Heart left ventricle (tissue), 16 donors: ENCODE results near the gene MAPK12. TPM values are rescaled to one million over a fixed set of nuclear protein-coding genes. Genes with fewer than 3 reads are reported as not detected.

Source experiments
- ATAC-seq, 4 donors: fragments of 200-7000 bp; cut with Tn5 transposase; one replicate each; pipeline ENCODE4 v1.9.1; 2020 to 2022; ENCODE audit warnings: moderate library complexity in 4 of 4, mild to moderate bottlenecking in 3 of 4, moderate number of reproducible peaks in 1 of 4
- DNase-seq, 5 donors: peaks; one replicate each; pipeline ENCODE4 v3.0.0-alpha.2; 2020
- H3K27ac ChIP-seq, 12 donors: fragments of 200-600 bp; sonication (generic) in 4 of 12; one replicate each; pipeline versions ENCODE4 v1.5.0 to v1.8.0; 2016 to 2022; ENCODE audit warnings: mild to moderate bottlenecking in 2 of 12
- H3K27me3 ChIP-seq, 9 donors: fragments of 200-600 bp; sonication (generic) in 2 of 9; one replicate each; pipeline versions ENCODE4 v1.5.1 to v1.8.0; 2016 to 2022; ENCODE audit warnings: mild to moderate bottlenecking in 3 of 9
- H3K36me3 ChIP-seq, 9 donors: fragments of 200-600 bp; sonication (generic) in 2 of 9; one replicate each; pipeline versions ENCODE4 v1.5.0 to v1.8.0; 2018 to 2022; ENCODE audit warnings: mild to moderate bottlenecking in 2 of 9
- H3K4me1 ChIP-seq, 12 donors: fragments of 200-600 bp; sonication (generic) in 4 of 12; one replicate each; pipeline versions ENCODE4 v1.5.0 to v1.8.0; 2016 to 2022; ENCODE audit warnings: mild to moderate bottlenecking in 3 of 12
- H3K4me3 ChIP-seq, 12 donors: fragments of 200-600 bp; sonication (generic) in 4 of 12; one replicate each; pipeline versions ENCODE4 v1.5.0 to v1.8.0; 2017 to 2022; ENCODE audit warnings: mild to moderate bottlenecking in 9 of 12, moderate library complexity in 4 of 12
- H3K9me3 ChIP-seq, 12 donors: fragments of 200-600 bp; sonication (generic) in 4 of 12; one replicate each; pipeline versions ENCODE4 v1.5.0 to v1.8.0; 2016 to 2022; ENCODE audit warnings: mild to moderate bottlenecking in 1 of 12
- POLR2A ChIP-seq, 2 donors: fragments of 450-650 bp; IDR thresholded peaks; one replicate each; pipeline ENCODE4 v1.6.1; 2017; ENCODE audit warnings: antibody characterized with exemption in 2 of 2, mild to moderate bottlenecking in 2 of 2, moderate library complexity in 2 of 2
- WGBS, 4 donors: extraction: QIAGEN DNeasy Blood & Tissue Kit in 2 of 4; methylation state at CpG; one replicate each; pipeline versions ENCODE4 v1.1.5 to v1.1.7; 2013 to 2018; 5-methylcytosine and 5-hydroxymethylcytosine counted together
- intact Hi-C, 10 donors: fragments of 100-400 bp; cut with DNase I; formaldehyde crosslinking; loops; one replicate each; pipeline versions ENCODE4 v1.11.1 to v1.14.2; 2022
- polyA plus RNA-seq, 2 donors: library from polyadenylated mRNA; stranded (reverse); fragments of 200-250 nt; gene quantifications; one replicate each; pipeline ENCODE4 v1.2.3, GENCODE V29; 2013
- total RNA-seq, 9 donors: library from RNA; depleted of rRNA in 2 of 9; stranded (reverse); fragments of >200 nt in 2 of 9; fragmentation: NEBNext Ultra II Directional in 3 of 9; extraction: Animal tissue kit (Norgen Biotek cat#: 25700) in 3 of 9; gene quantifications; one replicate each; pipeline versions ENCODE4 v1.1.0 to v1.2.4, GENCODE V29; 2016 to 2023
- TF ChIP-seq, protein P1 (sequence below), 12 donors: fragments of 200-600 bp; sonication (generic) in 4 of 12; IDR thresholded peaks; one replicate each; pipeline versions ENCODE4 v1.5.0 to v1.8.0; 2018 to 2022; ENCODE audit warnings: antibody characterized with exemption in 12 of 12, mild to moderate bottlenecking in 5 of 12
- donor health status: ischemic (EF 13 %, LVEDD 7.1; RV severe dilation, severe dysfunction).
- donor health status: healthy with polysubstance abuse.
- donor health status: DM: no; HTN: yes; CAD: no.
- donor health status: DM: no; HTN: no; CAD: no.
- donor health status: ischemic (EF 25% LVEDD 6.9; RV normal size, moderate dysfunction).
- donor health status: ischemic (EF 25% LVEDD 5.7; RV mildly dilated, moderate dysfunction).
- donor health status: healthy.
- donor health status: DM: yes; HTN: yes; CAD: no.
- donor health status: ischemic (EF 35%, LVEDD 5.7; RV mildly dilated, moderate dysfunction).
- donor health status: nonischemic (EF 11% LVEDD 7.7; RV severe dilation, severe dysfunction).
- donor health status: DM: yes; HTN: yes; CAD: no.
- donor health status: PGD.
- donor health status: ischemic (EF 29% LVEDD 5.4; RV normal size, mild dysfunction).
- donor health status: nonischemic (EF 23%, LVEDD 6.1; RV moderate dilation, normal function).

Gene MAPK12
- total and polyA plus RNA-seq, 11 donors: 11.6 to 18.0 (median 15.5) TPM

DNA sequence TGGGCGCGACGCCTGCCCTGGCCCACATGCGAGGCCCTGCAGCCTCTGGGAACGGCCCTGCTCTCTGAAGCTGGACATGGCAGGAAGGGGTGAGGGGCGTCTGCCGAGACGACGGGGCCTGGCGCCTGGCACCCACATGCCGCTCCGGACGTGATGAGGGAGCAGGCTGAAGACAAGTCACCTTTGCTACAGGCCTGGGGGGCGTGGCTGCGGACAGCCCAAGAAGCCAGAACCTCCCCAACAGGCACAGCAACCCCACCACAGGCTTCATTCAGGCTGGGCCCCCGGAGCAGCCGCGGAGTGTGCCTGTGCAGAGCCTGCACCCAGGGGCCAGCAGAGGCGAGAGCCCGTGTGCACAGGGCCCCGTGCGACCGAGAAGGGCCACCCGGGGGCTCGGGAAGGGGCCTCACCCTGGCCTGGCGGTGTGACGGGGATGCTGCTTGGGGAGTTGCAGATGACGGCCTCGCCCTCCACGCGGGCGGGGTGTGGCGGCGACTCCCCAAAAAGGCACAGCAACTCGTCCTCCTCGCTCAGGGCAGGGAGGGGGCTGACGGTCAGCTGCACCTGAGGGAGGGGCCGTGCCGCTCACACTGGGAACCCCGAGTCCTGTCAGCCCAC, 25.3 kb upstream of the MAPK12 start:
- Histone ChIP-seq H3K36me3 (peaks cover 0 to 89% (median 78%) of the 10 kb centered on the region in 9 donors), H3K4me1 (peaks cover 0 to 13% (median 1%) of the 10 kb centered on the region in 12 donors), H3K9me3 (no peaks in the 10 kb centered on the region), H3K27me3 (no peaks in the 10 kb centered on the region), H3K27ac (no peak overlapping the region), H3K4me3 (no peak overlapping the region)
- TF ChIP-seq, protein P1, sequence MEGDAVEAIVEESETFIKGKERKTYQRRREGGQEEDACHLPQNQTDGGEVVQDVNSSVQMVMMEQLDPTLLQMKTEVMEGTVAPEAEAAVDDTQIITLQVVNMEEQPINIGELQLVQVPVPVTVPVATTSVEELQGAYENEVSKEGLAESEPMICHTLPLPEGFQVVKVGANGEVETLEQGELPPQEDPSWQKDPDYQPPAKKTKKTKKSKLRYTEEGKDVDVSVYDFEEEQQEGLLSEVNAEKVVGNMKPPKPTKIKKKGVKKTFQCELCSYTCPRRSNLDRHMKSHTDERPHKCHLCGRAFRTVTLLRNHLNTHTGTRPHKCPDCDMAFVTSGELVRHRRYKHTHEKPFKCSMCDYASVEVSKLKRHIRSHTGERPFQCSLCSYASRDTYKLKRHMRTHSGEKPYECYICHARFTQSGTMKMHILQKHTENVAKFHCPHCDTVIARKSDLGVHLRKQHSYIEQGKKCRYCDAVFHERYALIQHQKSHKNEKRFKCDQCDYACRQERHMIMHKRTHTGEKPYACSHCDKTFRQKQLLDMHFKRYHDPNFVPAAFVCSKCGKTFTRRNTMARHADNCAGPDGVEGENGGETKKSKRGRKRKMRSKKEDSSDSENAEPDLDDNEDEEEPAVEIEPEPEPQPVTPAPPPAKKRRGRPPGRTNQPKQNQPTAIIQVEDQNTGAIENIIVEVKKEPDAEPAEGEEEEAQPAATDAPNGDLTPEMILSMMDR (IDR thresholded peaks at IDR 0.05): no peak
- TF ChIP-seq POLR2A (IDR thresholded peaks at IDR 0.05): no peak
- DNase-seq (no peak), ATAC-seq (no peak)
- WGBS, 4 donors: 86 to 93% (median 91%) methylated on average over 20 to 40 of the region's 40 CpGs
- intact Hi-C loops: no loop called here

DNA sequence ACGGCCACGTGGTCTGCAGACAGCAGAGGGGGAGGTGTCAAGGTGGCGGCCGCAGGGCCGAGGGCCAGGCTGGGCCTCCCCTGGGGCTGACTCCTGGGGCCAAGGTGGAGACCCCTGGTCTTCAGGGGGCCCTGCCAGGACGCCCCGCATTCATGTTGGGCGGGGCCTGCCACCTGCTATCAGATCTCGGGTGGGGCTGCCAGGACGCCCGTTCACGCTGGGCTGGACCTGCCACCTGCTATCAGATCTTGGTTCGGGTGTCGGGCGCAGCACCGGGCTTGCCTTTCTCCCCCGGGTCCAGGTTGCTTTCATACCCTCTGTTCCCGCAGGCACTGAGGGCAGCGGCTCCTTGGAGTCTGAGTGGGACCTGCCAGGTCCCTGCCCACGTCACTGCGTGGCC, 24.8 kb upstream of the MAPK12 start:
- peaks cover 0 to 15% (median 1%) of the 10 kb centered on the region in 12 donors for H3K4me1 ChIP-seq
- H3K9me3 ChIP-seq: no peaks in the 10 kb centered on the region
- ATAC-seq (no peak), DNase-seq (no peak)
- TF ChIP-seq, protein P1 (IDR thresholded peaks at IDR 0.05): no peak
- TF ChIP-seq POLR2A (IDR thresholded peaks at IDR 0.05): no peak
- no peak overlapping the region for H3K4me3 ChIP-seq
- intact Hi-C loops: no loop called here
- H3K36me3 ChIP-seq: peaks cover 0 to 93% (median 83%) of the 10 kb centered on the region in 9 donors
- no peak overlapping the region for H3K27ac ChIP-seq
- 86 to 92% (median 90%) methylated on average over 21 of the region's 21 CpGs for WGBS, 4 donors
- no peaks in the 10 kb centered on the region for H3K27me3 ChIP-seq

DNA sequence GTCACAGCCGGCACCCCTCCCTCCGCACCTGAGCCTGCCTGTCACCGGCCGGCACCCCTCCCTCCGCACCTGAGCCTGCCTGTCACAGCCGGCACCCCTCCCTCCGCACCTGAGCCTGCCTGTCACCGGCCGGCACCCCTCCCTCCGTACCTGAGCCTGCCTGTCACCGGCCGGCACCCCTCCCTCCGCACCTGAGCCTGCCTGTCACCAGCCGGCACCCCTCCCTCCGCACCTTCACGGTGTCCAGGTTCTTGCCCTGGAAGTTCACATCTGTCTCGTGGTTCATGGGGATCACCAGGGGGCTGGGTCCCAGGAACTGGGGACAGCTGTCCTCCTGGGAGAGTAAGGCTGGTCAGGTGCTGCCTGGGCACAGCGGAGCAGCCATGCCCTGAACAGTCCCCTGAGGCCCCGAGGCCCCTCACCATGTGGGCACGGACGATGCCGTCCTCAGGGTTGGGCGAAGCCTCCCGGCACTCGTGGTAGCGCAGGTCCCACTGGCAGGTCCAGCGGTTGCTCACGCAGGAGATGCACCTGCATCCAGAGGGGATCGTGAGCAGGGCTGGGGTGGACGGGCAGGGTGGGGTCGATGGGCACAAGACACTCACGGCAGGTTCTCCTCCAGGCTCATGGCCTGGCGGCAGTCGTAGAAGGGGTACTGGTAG, 24.2 kb upstream of the MAPK12 start:
- DNase-seq (no peak), ATAC-seq (no peak)
- Histone ChIP-seq H3K27me3 (no peaks in the 10 kb centered on the region), H3K27ac (no peak overlapping the region), H3K9me3 (no peaks in the 10 kb centered on the region), H3K36me3 (peaks cover 0 to 93% (median 89%) of the 10 kb centered on the region in 9 donors), H3K4me1 (peaks cover 0 to 15% (median 1%) of the 10 kb centered on the region in 12 donors), H3K4me3 (no peak overlapping the region)
- intact Hi-C loops: no loop called here
- TF ChIP-seq, protein P1 (IDR thresholded peaks at IDR 0.05): no peak
- no peak for TF ChIP-seq POLR2A (IDR thresholded peaks at IDR 0.05)
- WGBS, 4 donors: 94 to 96% (median 95%) methylated on average over 15 to 31 of the region's 34 CpGs

DNA sequence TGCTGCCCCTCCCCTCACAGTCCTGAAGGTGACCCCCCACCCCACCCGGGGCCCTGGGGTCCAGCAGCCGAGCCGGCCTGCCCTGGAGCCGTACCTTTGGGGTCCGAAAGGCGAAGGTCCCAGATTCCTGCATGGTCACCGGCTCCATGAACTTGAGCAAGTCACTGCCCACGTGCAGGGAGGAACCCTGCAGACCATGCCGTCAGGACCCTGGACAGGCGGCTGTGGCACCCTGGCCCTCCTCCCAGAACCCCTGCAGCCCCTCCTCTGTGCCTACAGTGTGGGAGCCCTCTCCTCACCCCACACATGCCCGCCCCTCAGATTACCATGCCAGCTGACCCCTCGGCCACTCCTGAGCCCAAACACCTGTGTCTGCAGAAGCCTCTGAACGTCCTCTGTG, 23.0 kb upstream of the MAPK12 start:
- DNase-seq: no peak
- intact Hi-C loops: no loop called here
- no peaks in the 10 kb centered on the region for H3K9me3 ChIP-seq
- H3K27me3 ChIP-seq: no peaks in the 10 kb centered on the region
- H3K4me1 ChIP-seq: peaks cover 0 to 15% (median 1%) of the 10 kb centered on the region in 12 donors
- ATAC-seq: no peak
- H3K36me3 ChIP-seq: peaks cover 0 to 95% (median 91%) of the 10 kb centered on the region in 9 donors
- TF ChIP-seq POLR2A (IDR thresholded peaks at IDR 0.05): no peak
- TF ChIP-seq, protein P1 (IDR thresholded peaks at IDR 0.05): no peak
- WGBS, 4 donors: 79 to 99% (median 93%) methylated on average over 6 to 13 of the region's 13 CpGs
- no peak overlapping the region for H3K4me3 ChIP-seq
- no peak overlapping the region for H3K27ac ChIP-seq
